HG03025 (cell line): ENCODE results near the gene ADAMTS18.
"Not testable (repeated sequence)": the region's sequence is repeated elsewhere in the genome, so short reads cannot be mapped to it uniquely, and the experiment has no call there.

ENCODE experiments used
- ATAC-seq: cut with Tn5 transposase; IDR thresholded peaks from one replicate; pipeline ENCODE4 v1.9.1; 2021; ENCODE audit warnings: mild to moderate bottlenecking, moderate library complexity; ENCODE audit not compliant: unreplicated experiment, low FRiP score

ADAMTS18 gene

DNA sequence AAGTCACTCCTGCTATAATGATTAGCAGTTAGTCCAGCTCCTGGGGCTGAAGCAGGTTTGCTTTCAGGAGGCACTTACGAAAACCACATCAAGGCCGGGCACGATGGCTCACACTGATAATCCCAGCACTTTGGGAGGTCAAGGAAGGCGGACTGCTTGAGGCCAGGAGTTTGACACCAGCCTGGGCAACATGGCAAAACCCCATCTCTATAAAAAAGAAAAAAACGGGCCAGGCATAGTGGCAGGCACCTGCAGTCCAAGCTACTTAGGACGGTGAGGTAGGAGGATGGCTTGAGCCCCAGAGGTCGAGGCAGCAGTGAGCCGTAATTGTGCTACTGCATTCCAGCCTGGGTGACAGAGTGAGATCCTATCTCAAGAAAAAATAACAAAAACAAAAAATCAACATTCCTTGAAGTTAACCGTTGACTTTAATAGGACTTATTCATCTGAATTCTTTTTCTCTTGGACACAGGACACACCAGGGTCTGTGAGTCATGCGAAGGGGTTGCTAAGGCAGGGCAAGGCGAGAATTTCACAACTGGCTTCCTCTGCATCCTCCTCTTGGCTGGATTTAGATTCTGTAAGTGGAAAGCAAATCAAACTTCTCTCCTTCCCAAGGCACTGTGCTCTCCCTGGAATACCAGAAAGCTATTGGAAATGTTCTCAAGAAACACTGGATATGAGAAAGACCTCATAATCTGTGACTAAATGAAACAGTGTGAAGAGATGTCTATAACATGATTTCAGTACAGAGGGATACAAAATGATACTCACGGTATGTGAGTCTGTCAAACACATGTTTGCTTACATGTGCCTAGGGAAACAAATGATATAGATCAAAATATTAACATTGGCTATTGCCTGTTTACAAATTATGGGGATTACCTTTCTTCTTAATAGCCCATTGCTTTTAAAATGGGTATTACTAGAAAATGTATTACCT is 136.1 kb downstream of the ADAMTS18 start:
- ATAC-seq: no peak

DNA sequence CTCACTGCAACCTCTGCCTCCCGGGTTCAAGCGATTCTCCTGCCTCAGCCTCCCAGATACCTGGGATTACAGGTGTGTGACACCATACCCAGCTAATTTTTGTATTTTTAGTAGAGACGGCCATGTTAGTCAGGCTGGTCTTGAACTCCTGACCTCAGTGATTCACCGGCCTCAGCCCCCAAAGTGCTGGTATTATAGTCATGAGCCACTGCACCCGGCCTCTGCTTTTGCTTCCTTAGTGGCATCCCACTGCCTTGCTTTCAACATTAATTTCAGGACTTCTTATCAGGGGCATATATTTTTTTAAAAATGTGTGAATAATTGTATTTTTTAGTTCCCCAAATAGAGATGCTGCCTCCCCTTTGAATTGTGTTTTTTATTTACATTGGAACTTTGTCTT is 136.8 kb downstream of the ADAMTS18 start:
- ATAC-seq: no peak

GRCh38 chr16:77295896-77296295 is 138.9 kb downstream of the ADAMTS18 start:
- ATAC-seq: no peak

- no peak for ATAC-seq
Measured at GRCh38 chr16:77290451-77291115, 144.3 kb downstream of the ADAMTS18 start.

DNA sequence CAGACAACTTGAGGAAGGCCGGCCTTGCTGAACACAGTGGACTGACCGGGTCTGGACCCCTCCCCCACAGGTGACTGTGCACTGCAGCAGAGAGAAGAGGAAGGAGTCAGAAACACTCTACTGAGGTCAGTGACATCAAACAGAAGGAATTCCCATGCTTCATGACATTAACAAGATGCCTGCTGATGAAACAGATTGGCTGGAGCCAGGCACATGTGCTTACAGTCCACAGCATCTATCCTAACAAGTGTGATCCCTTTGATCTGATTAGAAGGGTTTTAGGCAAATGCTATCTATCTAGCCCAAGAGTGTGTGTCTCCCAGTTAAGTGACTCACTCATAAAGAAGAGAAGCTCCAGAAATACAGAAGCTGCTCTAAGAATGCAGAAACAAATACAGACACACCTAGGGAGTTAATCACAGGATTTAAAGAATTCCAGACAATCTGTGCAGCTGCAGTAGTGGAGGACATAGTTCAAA is 145.5 kb downstream of the ADAMTS18 start:
- no peak for ATAC-seq

- ATAC-seq: no peak
Measured at GRCh38 chr16:77288222-77288621, 146.6 kb downstream of the ADAMTS18 start.

DNA sequence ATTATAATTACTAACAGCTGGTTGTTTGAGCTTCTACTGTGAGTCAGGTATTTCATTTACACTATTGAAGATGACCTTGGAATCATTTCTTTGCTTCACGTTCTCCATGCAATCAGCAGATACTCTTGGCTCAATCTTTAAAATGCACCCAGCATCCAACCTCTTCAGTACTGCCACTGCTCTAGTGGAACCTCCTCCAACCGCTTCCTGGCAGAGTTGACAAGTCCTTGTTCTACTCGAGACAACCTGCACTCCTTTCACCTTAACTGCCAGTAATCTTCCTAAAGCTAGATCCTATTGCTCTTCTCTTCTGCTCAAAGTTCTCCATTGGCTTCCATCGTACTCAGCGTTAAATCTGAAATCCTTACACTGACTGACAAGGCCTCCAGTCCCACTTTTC is 149.2 kb downstream of the ADAMTS18 start:
- no peak for ATAC-seq

DNA sequence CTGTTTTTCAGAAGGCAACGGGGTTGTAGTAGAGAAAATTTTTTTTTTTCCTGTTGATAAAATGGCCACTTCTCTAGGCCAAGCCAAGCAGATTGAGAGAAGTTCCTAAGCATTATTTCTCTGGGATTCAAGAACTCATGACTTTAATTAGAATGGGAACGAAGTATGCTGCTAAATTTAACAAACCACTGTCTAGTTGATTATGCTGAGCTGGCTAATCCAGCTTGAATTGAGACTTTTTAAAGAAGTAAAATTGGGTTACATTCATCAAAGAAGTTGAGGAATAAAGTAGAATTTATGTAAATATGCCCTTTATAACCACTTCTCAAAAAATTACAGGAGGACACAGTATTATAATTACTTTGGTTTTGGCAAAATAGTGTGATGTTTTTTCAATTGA is 152.5 kb downstream of the ADAMTS18 start:
- ATAC-seq: no peak

DNA sequence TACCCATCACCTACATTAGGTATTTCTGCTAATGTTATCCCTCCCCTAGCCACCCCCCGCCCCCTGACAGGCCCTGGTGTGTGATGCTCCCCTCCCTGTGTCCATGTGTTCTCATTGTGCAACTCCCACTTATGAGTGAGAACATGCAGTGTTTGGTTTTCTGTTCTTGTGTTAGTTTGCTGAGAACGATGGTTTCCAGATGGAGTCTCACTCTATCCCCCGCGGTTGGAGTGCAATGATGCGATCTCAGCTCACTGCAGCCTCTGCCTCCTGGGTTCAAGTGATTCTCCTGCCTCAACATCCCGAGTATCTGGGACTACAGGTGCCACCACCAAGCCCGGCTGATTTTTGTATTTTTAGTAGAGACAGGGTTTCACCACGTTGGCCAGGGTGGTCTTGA is 155.5 kb downstream of the ADAMTS18 start:
- ATAC-seq: not testable (repeated sequence)

- no peak for ATAC-seq
Measured at GRCh38 chr16:77277571-77277970, 157.3 kb downstream of the ADAMTS18 start.

DNA sequence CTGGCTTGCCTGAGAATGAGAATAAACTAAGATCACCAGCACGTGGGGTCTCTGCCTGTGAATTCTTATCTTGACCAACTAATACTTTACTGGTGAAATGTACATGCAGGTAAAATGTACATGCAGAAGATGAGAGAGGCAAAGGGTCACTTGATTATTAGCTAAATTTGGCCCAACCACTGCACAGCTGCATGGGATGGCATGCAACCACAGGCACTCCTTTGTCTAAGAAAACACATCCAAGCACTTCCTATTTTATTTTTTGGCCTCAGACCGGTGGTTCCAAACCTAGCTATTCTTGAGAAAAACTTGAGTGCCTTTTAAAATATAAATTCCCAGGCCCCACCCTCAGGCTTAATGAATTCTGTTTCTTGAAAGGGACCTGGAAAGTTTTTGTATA is 157.7 kb downstream of the ADAMTS18 start:
- no peak for ATAC-seq

DNA sequence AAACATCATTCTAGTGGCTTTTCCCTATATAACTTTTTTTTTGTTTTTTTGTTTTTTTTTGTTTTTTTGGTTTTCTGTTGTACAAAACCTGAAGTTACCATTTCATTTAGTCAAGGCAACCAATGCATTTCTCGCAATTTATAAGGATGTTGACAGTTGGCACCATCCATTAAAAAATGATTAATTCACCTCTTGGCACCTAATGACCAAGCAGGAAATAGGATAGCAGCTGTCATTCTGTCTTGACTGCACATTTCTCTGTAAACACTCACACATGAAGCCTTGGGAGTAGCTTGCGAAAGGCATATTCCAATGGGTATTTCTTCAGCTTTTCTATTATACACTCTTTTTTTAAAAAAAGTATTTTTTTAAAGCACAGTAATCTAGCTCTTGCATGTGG is 158.2 kb downstream of the ADAMTS18 start:
- no peak for ATAC-seq

DNA sequence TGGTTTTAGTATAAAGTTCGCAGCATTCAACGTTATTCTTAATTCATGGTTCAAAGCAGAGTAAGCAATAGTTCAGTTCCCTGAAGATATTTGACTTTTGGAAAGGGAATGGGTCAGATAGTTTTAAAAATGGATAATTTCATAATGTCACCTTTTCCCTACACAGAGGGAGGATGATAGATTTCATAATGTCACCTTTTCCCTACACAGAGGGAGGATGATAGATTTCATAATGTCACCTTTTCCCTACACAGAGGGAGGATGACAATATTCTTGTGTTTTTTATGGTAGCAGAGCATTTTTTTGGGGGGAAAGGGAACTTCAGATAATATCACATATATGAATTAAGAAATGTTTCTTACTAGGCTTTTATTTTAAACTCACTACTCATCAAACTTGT is 159.5 kb downstream of the ADAMTS18 start:
- not testable (repeated sequence) for ATAC-seq

GRCh38 chr16:77273815-77274214 is 161.0 kb downstream of the ADAMTS18 start:
- ATAC-seq: no peak

DNA sequence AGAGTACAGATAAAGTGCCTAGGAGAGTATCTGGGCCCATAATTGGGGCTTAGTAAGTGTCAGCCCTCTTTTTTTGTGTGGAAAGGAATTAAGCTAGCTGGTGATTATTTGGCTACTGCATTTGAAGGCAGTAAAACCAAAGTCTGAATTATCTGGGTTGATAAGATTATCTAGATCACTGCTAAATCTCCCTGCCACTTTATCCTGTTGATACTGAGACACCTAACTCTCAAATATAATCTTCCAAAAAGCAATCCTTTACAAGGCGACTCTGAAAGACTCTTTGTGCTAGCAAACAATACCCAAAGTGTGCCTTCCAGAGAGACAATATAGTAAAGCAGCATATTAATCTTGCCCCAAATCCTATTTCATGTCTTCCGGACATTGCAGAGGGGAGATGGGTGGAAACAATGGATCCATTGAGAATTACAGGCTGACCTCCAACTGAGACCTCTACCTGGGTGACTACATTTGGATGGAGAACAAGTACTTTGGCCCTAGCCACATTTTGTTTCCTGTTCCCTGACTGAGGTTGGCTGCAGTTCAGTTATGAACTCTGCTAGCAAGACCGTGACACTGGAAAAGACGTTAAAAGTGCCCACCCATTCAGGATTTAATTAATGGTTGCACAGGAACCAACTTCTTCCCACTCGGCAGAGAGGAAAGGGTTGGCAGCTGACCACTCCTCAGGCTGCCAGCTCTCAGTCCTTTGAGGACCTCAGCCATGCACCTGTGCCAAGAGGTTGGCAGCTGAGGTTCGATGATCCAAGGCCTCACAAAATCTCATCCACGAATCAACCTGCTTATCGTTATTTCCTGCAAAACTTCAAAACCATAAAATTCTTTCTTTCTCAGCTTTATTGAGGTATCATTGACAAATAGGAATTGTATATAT is 163.1 kb downstream of the ADAMTS18 start:
- ATAC-seq: no peak

DNA sequence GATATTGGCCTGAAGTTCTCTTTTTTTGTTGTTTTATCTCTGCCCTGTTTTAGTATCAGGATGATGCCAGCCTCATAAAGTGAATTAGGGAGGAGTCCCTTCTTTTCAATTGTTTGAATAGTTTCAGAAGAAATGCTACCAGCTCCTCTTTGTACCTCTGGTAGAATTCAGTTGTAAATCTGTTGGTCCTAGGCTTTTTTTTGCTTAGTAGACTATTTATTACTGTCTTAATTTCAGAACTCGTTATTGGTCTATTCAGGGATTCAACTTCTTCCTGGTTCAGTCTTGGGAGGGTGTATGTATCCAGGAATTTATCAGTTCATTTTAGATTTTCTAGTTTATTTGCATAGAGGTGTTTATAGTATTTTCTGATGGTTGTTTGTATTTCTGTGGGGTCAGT is 168.6 kb downstream of the ADAMTS18 start:
- ATAC-seq: not testable (repeated sequence)

- ATAC-seq: no peak
Measured at GRCh38 chr16:77262971-77263370, 171.9 kb downstream of the ADAMTS18 start.

- ATAC-seq: no peak
Measured at GRCh38 chr16:77250400-77250799, 184.4 kb downstream of the ADAMTS18 start.

DNA sequence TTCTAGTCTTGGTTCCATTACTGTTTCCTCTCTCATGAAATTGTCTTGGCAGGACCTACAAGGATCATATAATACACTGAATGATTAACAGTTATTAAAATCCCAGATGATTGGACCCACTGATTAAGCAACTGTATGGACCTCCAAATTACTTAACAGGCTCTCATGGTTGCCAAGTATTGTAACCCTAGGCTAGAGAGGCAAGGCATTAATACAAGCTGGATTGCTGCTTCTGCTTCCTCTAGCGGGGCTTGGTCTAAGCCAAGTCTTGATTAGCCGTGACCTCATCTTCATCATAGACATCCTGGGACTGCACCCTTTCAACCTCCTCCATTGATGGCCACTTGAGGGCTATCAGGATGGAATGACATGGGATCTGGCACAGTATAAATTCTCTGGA is 188.7 kb downstream of the ADAMTS18 start:
- no peak for ATAC-seq

GRCh38 chr16:77242471-77242870 is 192.4 kb downstream of the ADAMTS18 start:
- not testable (repeated sequence) for ATAC-seq

DNA sequence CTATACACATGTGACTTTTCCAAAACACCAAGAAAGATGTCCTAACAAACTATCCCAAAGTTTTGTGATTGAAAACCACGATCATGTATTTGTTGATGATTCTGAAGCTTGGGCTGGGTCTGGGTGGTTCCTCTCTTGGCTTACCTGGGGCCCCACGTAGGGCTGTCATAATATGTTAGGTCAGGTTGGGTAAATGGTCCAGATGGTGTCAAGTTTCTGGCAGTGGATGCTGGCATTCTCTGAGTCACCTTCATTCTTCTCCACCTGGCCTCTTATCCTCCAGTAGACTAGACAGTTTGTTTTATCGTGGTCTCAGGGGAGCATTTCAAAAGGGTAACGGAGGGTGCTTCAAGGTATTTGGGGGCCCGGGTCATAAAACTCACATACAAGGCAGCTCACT is 196.2 kb downstream of the ADAMTS18 start:
- ATAC-seq: no peak
